Fibroblast of lung (primary cell): ENCODE measurements around the gene GUCD1. TPM values are rescaled to one million over a fixed set of nuclear protein-coding genes. Genes with fewer than 3 reads are reported as not detected.

ENCODE experiments used
- DNase-seq, 2 donors: peaks; one replicate each; pipeline versions ENCODE4 v3.0.0 to v3.0.0-alpha.2; 2010; ENCODE audit warnings: low read depth in 2 of 2
- H2AFZ ChIP-seq: 2 replicates; pipeline ENCODE4 v1.5.1; 2012; ENCODE audit warnings: low read length, control low read depth, inconsistent platforms
- H3K27ac ChIP-seq: 2 replicates; pipeline ENCODE4 v1.5.1; 2011; ENCODE audit warnings: low read length, control low read depth; ENCODE audit not compliant: insufficient read depth
- H3K27me3 ChIP-seq: 2 replicates; pipeline ENCODE4 v1.5.1; 2011; ENCODE audit warnings: mild to moderate bottlenecking, low read length; ENCODE audit not compliant: control insufficient read depth, insufficient read depth
- H3K36me3 ChIP-seq: 2 replicates; pipeline ENCODE4 v1.5.1; 2011; ENCODE audit warnings: low read length; ENCODE audit not compliant: control insufficient read depth, insufficient read depth
- H3K4me1 ChIP-seq: 2 replicates; pipeline ENCODE4 v1.5.1; 2011; ENCODE audit warnings: low read length; ENCODE audit not compliant: control insufficient read depth, insufficient read depth; ENCODE audit errors: extremely low read depth
- H3K4me2 ChIP-seq: 2 replicates; pipeline ENCODE4 v1.5.1; 2011; ENCODE audit warnings: low read length, control low read depth; ENCODE audit not compliant: insufficient read depth; ENCODE audit errors: extremely low read depth
- H3K4me3 ChIP-seq, 4 experiments: fragments of 200-600 bp in 1 of 4; sonication (generic) in 1 of 4; replicated peaks in 1 of 4; 2 replicates each; pipeline ENCODE4 v1.5.1; 2011 to 2016; ENCODE audit warnings: low read length in 4 of 4, low read depth in 3 of 4, mild to moderate bottlenecking in 3 of 4, control low read depth in 2 of 4, inconsistent platforms in 1 of 4, mixed read lengths in 1 of 4; ENCODE audit not compliant: insufficient read depth in 1 of 4; ENCODE audit errors: control extremely low read depth in 1 of 4
- H3K79me2 ChIP-seq: 2 replicates; pipeline ENCODE4 v1.5.1; 2012; ENCODE audit warnings: mild to moderate bottlenecking, low read length, inconsistent platforms; ENCODE audit not compliant: control insufficient read depth, insufficient read depth
- H3K9ac ChIP-seq: 2 replicates; pipeline ENCODE4 v1.5.1; 2011; ENCODE audit warnings: mild to moderate bottlenecking, low read length, control low read depth; ENCODE audit not compliant: insufficient read depth
- H3K9me3 ChIP-seq: 2 replicates; pipeline ENCODE4 v1.5.1; 2012; ENCODE audit warnings: low read depth, low read length; ENCODE audit not compliant: control insufficient read depth, insufficient read depth
- H4K20me1 ChIP-seq: 2 replicates; pipeline ENCODE4 v1.5.1; 2011; ENCODE audit warnings: low read length; ENCODE audit not compliant: control insufficient read depth, insufficient read depth; ENCODE audit errors: extremely low read depth
- CTCF ChIP-seq, 2 donors: IDR thresholded peaks in 1 of 2; conservative IDR thresholded peaks in 1 of 2; 1 replicate in 1 of 2; 2 replicates in 1 of 2; pipeline ENCODE4 v1.5.1; 2011 to 2012; ENCODE audit warnings: low read length in 2 of 2, control low read depth in 1 of 2, inconsistent platforms in 1 of 2, low read depth in 1 of 2, mild to moderate bottlenecking in 1 of 2
- EZH2 ChIP-seq: IDR thresholded peaks from 2 replicates; pipeline ENCODE4 v1.5.1; 2012; ENCODE audit warnings: low read length, control low read depth, mild to moderate bottlenecking; ENCODE audit errors: missing control alignments
- polyA plus RNA-seq, 2 donors: library from polyadenylated mRNA; depleted of rRNA in 1 of 2; stranded (reverse) in 1 of 2; unstranded in 1 of 2; fragments of >200 nt; gene quantifications; 2 replicates each; pipeline ENCODE4 v1.2.1, GENCODE V29; 2011 to 2012; ENCODE audit warnings: missing spikeins in 1 of 2
- total RNA-seq: library from RNA; depleted of rRNA; stranded (reverse); fragments of >200 nt; gene quantifications from 2 replicates; pipeline ENCODE4 v1.2.1, GENCODE V29; 2014

GUCD1 gene
- total and polyA plus RNA-seq, 2 donors (not counting 1 experiment from before 2014, with no cell fraction given) = 83.4 to 178 TPM

GRCh38 chr22:24529898-24530297 lies 25.0 kb downstream of the GUCD1 start:
- no peak for DNase-seq
- H3K79me2 ChIP-seq = no peaks in the 10 kb centered on the region
- no peak overlapping the region for H3K9ac ChIP-seq
- no peaks in the 10 kb centered on the region for H3K9me3 ChIP-seq
- no peak overlapping the region for H3K27ac ChIP-seq
- H3K4me2 ChIP-seq = no peak overlapping the region
- H3K4me1 ChIP-seq = peaks cover 4% of the 10 kb centered on the region
- TF ChIP-seq EZH2 (no peak), CTCF (conservative IDR thresholded peaks at IDR 0.05 in 1 of 2, IDR thresholded peaks at IDR 0.05 in 1 of 2; ENCODE audit: low read depth in 1 of 2, low read length in 2 of 2) (no peak)
- H3K27me3 ChIP-seq = peaks cover 3% of the 10 kb centered on the region
- no peak overlapping the region for H2AFZ ChIP-seq
- no peak overlapping the region for H3K4me3 ChIP-seq
- H4K20me1 ChIP-seq = no peaks in the 10 kb centered on the region
- H3K36me3 ChIP-seq = no peaks in the 10 kb centered on the region

- no peak overlapping the region for H3K27ac ChIP-seq
Measured at GRCh38 chr22:24526191-24526590, 28.7 kb downstream of the GUCD1 start.

GRCh38 chr22:24525416-24526037 lies 29.4 kb downstream of the GUCD1 start:
- Histone ChIP-seq H3K4me1 (peaks cover 4% of the 10 kb centered on the region), H3K27ac (no peak overlapping the region), H3K79me2 (no peaks in the 10 kb centered on the region), H2AFZ (peak overlapping the region; percentile 67), H3K9me3 (no peaks in the 10 kb centered on the region), H3K9ac (no peak overlapping the region), H3K36me3 (no peaks in the 10 kb centered on the region), H3K27me3 (no peaks in the 10 kb centered on the region), H3K4me2 (no peak overlapping the region), H4K20me1 (no peaks in the 10 kb centered on the region), H3K4me3 (no peak overlapping the region)
- DNase-seq = peak; percentile 34 to 71
- TF ChIP-seq CTCF (conservative IDR thresholded peaks at IDR 0.05 in 1 of 2, IDR thresholded peaks at IDR 0.05 in 1 of 2; ENCODE audit: low read depth in 1 of 2, low read length in 2 of 2) = peak; percentile 92 to 95
- no peak for TF ChIP-seq EZH2

More at GRCh38 chr22:24526191-24526590, 28.7 kb downstream of the GUCD1 start:
- no peaks in the 10 kb centered on the region for H3K9me3 ChIP-seq
- H3K4me3 ChIP-seq = no peak overlapping the region
- H3K27me3 ChIP-seq = no peaks in the 10 kb centered on the region
- no peaks in the 10 kb centered on the region for H3K79me2 ChIP-seq
- H3K36me3 ChIP-seq = no peaks in the 10 kb centered on the region
- H3K4me2 ChIP-seq = no peak overlapping the region
- peaks cover 4% of the 10 kb centered on the region for H3K4me1 ChIP-seq
- no peak for DNase-seq
- H2AFZ ChIP-seq = no peak overlapping the region
- H4K20me1 ChIP-seq = no peaks in the 10 kb centered on the region
- no peak overlapping the region for H3K9ac ChIP-seq
- TF ChIP-seq CTCF (conservative IDR thresholded peaks at IDR 0.05 in 1 of 2, IDR thresholded peaks at IDR 0.05 in 1 of 2; ENCODE audit: low read depth in 1 of 2, low read length in 2 of 2) (no peak), EZH2 (no peak)
